CD4-positive, alpha-beta T cell (primary cell): ENCODE data around the gene WDR88. TPM values are rescaled to one million over a fixed set of nuclear protein-coding genes. Genes with fewer than 3 reads are reported as not detected.

Source experiments
- ATAC-seq: fragments of 200-7000 bp; cut with Tn5 transposase; one replicate; pipeline ENCODE4 v1.10.0; 2022; ENCODE audit warnings: mild to moderate bottlenecking; ENCODE audit not compliant: poor library complexity
- CTCF ChIA-PET: fragments of 350-600 bp; sonication (Branson Sonifier 250); formaldehyde crosslinking; loops from one replicate; lab custom pipeline; 2021; ENCODE audit warnings: antibody characterized with exemption, inconsistent platforms; lab: Charles Lee
- POLR2A ChIA-PET: fragments of 350-600 bp; sonication (Branson Sonifier 250); formaldehyde crosslinking; loops from one replicate; lab custom pipeline; 2021; ENCODE audit warnings: antibody characterized with exemption, inconsistent platforms; lab: Charles Lee
- DNase-seq, 14 experiments: peaks; one replicate each; pipeline ENCODE4 v3.0.0-alpha.2; 2013 to 2020; ENCODE audit warnings: mixed read lengths in 2 of 14
- H3K27ac ChIP-seq, 2 donors: one replicate each; pipeline versions ENCODE4 v1.5.1 to v1.7.0; 2013; ENCODE audit warnings: low read length in 2 of 2, low read depth in 1 of 2, mild to moderate bottlenecking in 1 of 2
- H3K27me3 ChIP-seq, 2 experiments: 1 replicate in 1 of 2; 2 replicates in 1 of 2; pipeline versions ENCODE4 v1.6.1 to v1.7.0; 2013; ENCODE audit warnings: low read length in 2 of 2, control low read depth in 1 of 2, mild to moderate bottlenecking in 1 of 2, moderate library complexity in 1 of 2; ENCODE audit not compliant: insufficient read depth in 2 of 2, control insufficient read depth in 1 of 2
- H3K36me3 ChIP-seq: one replicate; pipeline ENCODE4 v1.6.1; 2013; ENCODE audit warnings: low read length, control low read depth; ENCODE audit not compliant: insufficient read depth
- H3K4me1 ChIP-seq: one replicate; pipeline ENCODE4 v1.6.1; 2013; ENCODE audit warnings: low read length, control low read depth; ENCODE audit not compliant: insufficient read depth
- H3K4me3 ChIP-seq: one replicate; pipeline ENCODE4 v1.5.1; 2013; ENCODE audit warnings: mild to moderate bottlenecking, low read length, moderate library complexity
- H3K9me3 ChIP-seq, 2 experiments: 1 replicate in 1 of 2; 2 replicates in 1 of 2; pipeline versions ENCODE4 v1.6.1 to v1.7.0; 2013; ENCODE audit warnings: low read length in 2 of 2, mild to moderate bottlenecking in 2 of 2, control low read depth in 1 of 2, moderate library complexity in 1 of 2; ENCODE audit not compliant: control insufficient read depth in 1 of 2, insufficient read depth in 1 of 2
- H3K27ac Mint-ChIP-seq: one replicate; pipeline ENCODE4 v1.8.0; 2020; ENCODE audit warnings: mixed read lengths
- H3K27me3 Mint-ChIP-seq: one replicate; pipeline ENCODE4 v1.8.0; 2021; ENCODE audit warnings: mixed read lengths
- H3K36me3 Mint-ChIP-seq: one replicate; pipeline ENCODE4 v1.8.0; 2021; ENCODE audit warnings: low read depth, mixed read lengths
- H3K4me1 Mint-ChIP-seq: one replicate; pipeline ENCODE4 v1.8.0; 2021; ENCODE audit warnings: low read depth, mixed read lengths
- H3K4me3 Mint-ChIP-seq: one replicate; pipeline ENCODE4 v1.8.0; 2020; ENCODE audit warnings: mild to moderate bottlenecking, mixed read lengths
- H3K9me3 Mint-ChIP-seq: one replicate; pipeline ENCODE4 v1.8.0; 2020; ENCODE audit warnings: mixed read lengths
- CTCF ChIP-seq: fragments of 200-600 bp; IDR thresholded peaks from one replicate; pipeline ENCODE4 v1.8.0; 2022; ENCODE audit warnings: antibody characterized with exemption, mild to moderate bottlenecking
- intact Hi-C, 2 experiments: fragments of 100-400 bp; cut with DNase I in 1 of 2; cut with micrococcal nuclease in 1 of 2; formaldehyde crosslinking; loops; one replicate each; pipeline versions ENCODE4 v1.15.1 to v1.9.0; 2023 to 2025; cut with DNase I, micrococcal nuclease
- total RNA-seq, 174 experiments: library from RNA in 2 of 174; stranded (reverse) in 2 of 174; gene quantifications; one replicate each; pipeline ENCODE4 v1.2.3 and lab custom pipeline; 2021 to 2026

WDR88 gene
- total RNA-seq, 2 experiments from 2014 or later = not detected

GRCh38 chr19:33094436-33095067 lies 37.4 kb upstream of the WDR88 start:
- ATAC-seq (no peak), DNase-seq (no peak)
- intact Hi-C loops = no loop called here
- no peak overlapping the region for H3K27ac Mint-ChIP-seq
- H3K4me3 Mint-ChIP-seq = no peak overlapping the region
- H3K27me3 ChIP-seq = no peaks in the 10 kb centered on the region
- no peak for TF ChIP-seq CTCF
- no peaks in the 10 kb centered on the region for H3K4me1 ChIP-seq
- no peak overlapping the region for H3K4me3 ChIP-seq
- no peaks in the 10 kb centered on the region for H3K27me3 Mint-ChIP-seq
- POLR2A ChIA-PET = no interaction called here
- CTCF ChIA-PET = interaction anchor here (0.7 kb wide), 1 partner anchor 11 kb away, joined by 3 read pairs; no protein-coding TSS in a partner anchor
- H3K4me1 Mint-ChIP-seq = no peaks in the 10 kb centered on the region
- H3K36me3 Mint-ChIP-seq = peaks cover 87% of the 10 kb centered on the region
- no peak overlapping the region for H3K27ac ChIP-seq
- H3K36me3 ChIP-seq = peaks cover 76% of the 10 kb centered on the region
- no peaks in the 10 kb centered on the region for H3K9me3 ChIP-seq
- no peaks in the 10 kb centered on the region for H3K9me3 Mint-ChIP-seq

- Mint-ChIP-seq H3K27ac (no peak overlapping the region), H3K4me1 (no peaks in the 10 kb centered on the region), H3K36me3 (peaks cover 86% of the 10 kb centered on the region), H3K27me3 (no peaks in the 10 kb centered on the region), H3K4me3 (no peak overlapping the region), H3K9me3 (no peaks in the 10 kb centered on the region)
- H3K4me1 ChIP-seq = no peaks in the 10 kb centered on the region
- H3K9me3 ChIP-seq = no peaks in the 10 kb centered on the region
- H3K27me3 ChIP-seq = no peaks in the 10 kb centered on the region
- DNase-seq (no peak), ATAC-seq (no peak)
- no peak overlapping the region for H3K27ac ChIP-seq
- TF ChIP-seq CTCF = no peak
- POLR2A ChIA-PET = no interaction called here
- intact Hi-C loops = no loop called here
- H3K4me3 ChIP-seq = no peak overlapping the region
- CTCF ChIA-PET = no interaction called here
- H3K36me3 ChIP-seq = peaks cover 68% of the 10 kb centered on the region
These were observed 35.9 kb upstream of the WDR88 start for GRCh38 chr19:33096005-33096404.

- intact Hi-C loops = no loop called here
- Mint-ChIP-seq H3K4me3 (no peak overlapping the region), H3K9me3 (no peaks in the 10 kb centered on the region), H3K27ac (no peak overlapping the region), H3K4me1 (no peaks in the 10 kb centered on the region), H3K36me3 (peaks cover 83% of the 10 kb centered on the region), H3K27me3 (no peaks in the 10 kb centered on the region)
- Histone ChIP-seq H3K27ac (no peak overlapping the region), H3K36me3 (peaks cover 70% of the 10 kb centered on the region), H3K9me3 (no peaks in the 10 kb centered on the region), H3K27me3 (no peaks in the 10 kb centered on the region), H3K4me1 (no peaks in the 10 kb centered on the region), H3K4me3 (no peak overlapping the region)
- CTCF ChIA-PET = no interaction called here
- no peak for DNase-seq
- POLR2A ChIA-PET = no interaction called here
- ATAC-seq = no peak
- TF ChIP-seq CTCF = no peak
These were observed 33.8 kb upstream of the WDR88 start for GRCh38 chr19:33098055-33098534.
